GM18909 (cell line): ENCODE measurements around the gene CCDC178.
"Not testable (repeated sequence)": the region's sequence is repeated elsewhere in the genome, so short reads cannot be mapped to it uniquely, and the experiment has no call there.

Source experiments
- ATAC-seq: cut with Tn5 transposase; IDR thresholded peaks from one replicate; pipeline ENCODE4 v1.9.1; 2021; ENCODE audit warnings: mild to moderate bottlenecking; ENCODE audit not compliant: unreplicated experiment, poor library complexity

The CCDC178 gene

DNA sequence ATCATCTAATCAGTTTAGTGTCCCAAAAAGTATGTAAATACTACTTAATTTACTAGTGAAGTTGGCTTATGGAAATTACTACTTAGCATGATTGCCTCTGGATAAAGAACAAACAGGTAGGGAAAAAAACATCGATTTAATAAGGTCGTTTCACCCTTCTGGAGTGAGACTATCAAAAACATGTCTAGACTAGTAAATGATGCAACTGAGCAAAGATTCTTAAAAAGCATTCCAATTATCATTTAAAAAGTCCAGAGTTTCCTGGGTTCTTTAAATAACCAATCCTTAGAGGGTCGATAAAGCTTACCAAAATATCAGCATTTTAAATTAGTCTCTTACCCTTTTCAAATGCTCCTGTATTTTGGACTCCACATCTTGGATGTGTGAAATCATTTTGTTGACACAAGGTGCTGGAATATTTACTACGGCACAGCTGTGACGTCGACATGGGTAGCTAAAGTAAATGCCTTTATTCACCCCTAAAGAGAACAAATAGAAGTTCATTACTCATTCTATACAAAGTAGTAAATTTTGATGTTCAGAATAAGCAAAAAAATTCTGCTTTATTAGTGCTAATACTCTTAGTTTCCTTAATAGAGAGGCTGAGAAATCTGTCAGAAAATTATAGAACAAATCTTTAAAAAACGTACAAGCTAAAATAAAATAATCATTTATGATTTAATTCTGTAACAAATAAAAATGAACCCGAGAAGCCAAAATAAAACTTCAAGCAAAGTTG lies 70.6 kb downstream of the CCDC178 start:
- ATAC-seq, result no peak

DNA sequence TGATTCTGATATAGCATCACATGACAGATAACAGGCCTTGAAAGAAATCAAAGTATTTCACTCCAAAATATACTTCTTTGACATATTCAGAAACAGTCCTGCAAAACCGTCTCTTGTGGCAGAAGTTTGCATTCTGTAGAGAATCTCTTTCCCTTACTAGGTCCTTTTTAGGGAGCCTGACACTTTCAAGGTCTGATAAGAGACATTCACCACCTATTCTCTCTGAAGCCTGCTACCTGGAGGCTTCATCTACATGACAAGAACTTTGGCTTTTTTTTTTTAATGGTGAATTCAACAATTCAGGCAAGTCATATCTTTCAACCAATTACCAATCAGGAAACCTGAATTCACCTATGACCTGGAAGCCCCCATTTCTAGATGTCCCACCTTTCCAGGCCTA lies 83.8 kb downstream of the CCDC178 start:
- no peak for ATAC-seq

DNA sequence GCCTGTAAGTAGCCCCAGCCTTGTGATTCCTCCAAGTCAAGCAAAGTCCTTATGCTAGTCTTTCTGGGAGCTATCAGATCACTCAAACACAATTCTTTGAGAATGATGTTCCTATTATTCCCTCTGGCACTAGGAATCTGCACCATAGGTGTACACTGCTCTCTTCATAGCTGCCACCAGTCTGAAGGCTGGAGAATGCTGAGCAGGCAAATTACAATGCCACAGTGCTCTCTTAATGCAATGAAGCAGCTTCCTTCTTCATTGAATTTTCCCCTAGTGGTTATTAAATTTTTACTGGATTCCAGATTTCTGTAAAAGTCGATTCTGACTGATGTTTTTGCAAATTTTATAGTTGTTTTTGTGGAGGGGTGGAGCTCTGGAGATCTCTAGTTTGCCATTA lies 84.8 kb downstream of the CCDC178 start:
- no peak for ATAC-seq

DNA sequence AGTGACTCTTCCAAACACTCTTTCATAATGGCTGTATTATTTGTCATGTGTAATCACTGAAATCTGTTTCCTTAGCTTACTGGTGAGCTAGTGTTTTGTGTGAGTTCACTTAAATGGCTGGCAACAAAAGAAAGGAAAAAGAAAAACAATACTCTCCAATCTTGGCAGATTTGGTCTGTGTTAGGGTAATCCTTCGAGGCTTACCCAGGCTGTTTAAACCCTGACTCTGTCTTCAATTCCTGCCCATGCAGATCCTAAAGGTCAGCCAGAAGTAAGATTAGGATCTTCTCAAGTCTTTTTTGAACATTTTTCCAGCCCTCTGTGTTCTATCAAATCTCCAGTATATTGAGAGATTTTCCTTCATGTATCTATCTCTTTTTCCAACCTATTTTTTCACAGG lies 85.3 kb downstream of the CCDC178 start:
- ATAC-seq, result no peak

DNA sequence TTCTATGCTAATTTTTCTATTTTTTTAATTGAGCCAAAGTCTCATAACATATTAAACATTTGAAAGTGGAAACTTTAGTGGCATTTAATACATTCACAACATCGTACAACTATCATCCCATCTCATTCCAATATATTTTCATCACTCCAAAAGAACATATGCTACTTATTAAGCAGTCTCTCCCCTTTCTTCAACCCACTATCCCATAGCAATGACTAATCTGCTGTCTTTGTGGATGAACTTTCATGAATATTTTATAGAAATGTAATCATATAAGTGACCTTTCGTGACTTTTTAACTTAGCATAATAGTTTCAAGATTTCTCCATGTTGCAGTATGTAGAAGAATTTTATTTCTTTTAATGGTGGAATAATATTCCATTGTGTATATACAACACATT lies 90.3 kb downstream of the CCDC178 start:
- no peak for ATAC-seq

DNA sequence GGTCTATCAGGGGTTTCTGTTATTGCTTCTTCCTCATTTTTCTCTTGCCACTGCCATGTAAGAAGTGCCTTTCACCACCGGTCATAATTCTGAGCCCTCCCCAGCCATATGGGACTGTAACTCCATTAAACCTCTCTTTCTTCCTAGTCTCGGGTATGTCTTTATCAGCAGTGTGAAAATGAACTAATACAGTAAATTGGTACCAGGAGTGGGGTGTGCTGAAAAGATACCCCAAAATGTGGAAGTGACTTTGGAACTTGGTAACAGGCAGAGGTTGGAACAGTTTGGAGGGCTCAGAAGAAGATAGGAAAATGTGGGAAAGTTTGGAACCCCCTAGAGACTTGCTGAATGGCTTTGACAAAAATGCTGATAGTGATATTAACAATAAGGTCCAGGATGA lies 100.8 kb downstream of the CCDC178 start:
- ATAC-seq, result not testable (repeated sequence)

DNA sequence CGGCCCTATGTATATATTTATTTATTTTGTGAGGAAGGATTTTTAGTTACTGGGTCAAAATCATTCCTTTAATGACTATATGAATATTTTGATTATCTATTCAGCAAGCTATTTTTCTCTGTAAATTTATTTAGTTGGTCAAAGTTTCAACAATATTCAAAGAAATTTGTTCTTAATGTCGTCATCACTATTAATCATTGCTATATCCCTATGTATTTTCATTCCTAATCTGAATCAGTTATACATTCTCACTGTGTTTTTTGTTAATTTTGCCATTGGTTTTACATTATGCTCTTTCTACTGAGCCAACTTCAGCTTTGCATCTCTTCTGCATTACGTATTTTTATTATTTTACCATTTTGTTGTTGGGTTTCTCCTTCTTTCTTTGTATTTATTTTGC lies 105.7 kb downstream of the CCDC178 start:
- no peak for ATAC-seq

DNA sequence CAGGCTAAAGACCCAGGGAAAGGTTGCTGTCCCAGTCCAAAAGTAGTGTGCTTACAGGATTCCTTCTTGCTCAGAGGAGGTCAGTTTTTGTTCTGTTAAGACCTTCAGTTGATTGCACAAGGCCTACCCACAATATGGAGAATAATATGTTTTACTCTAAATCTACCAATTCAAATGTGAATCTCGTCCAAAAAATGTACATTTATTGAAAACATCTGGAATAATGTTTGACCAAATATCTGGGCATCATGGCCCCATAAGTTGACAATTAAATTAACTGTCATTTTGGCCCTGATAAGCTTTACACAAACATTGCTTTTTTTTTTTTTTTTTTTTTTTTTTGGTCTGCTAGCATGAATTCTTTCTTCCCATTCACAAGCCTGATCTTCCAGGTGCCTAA lies 109.8 kb downstream of the CCDC178 start:
- ATAC-seq, result no peak

DNA sequence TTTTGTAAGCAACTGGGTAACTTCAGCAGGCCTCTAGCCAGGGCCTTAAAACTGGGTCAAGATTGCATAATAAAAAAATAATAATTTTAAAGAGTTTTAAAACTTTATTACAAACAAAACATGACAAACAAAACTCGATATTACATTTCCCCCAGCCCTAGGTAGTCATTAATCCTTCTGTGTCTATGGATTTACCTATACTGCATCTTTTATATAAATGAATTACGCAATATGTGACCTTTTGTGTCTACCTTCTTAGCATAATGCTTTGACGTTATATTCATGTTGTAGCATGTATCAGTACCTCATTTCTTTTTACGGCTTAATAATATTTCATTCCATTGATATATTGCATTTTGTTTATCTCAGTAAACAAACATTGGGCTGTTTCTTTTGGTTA lies 113.5 kb downstream of the CCDC178 start:
- no peak for ATAC-seq

DNA sequence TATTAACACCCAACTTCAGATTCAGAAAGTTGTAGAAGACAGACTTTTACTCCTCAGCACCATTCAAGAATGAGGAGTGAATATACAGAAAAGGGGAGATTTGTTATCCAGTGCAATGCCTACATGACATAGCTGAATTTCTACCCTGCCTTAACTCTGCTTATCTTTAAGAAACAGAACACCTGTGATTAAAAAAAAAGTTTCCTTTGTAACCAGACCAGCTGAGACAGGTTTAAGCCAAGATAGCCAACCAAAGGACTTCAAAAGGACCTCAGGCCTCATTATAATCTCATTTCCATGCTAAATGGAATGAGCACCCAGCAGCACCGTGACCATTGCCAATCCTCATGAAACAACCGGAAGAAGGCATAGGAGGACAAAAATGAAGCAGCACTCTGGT lies 122.9 kb downstream of the CCDC178 start:
- no peak for ATAC-seq

DNA sequence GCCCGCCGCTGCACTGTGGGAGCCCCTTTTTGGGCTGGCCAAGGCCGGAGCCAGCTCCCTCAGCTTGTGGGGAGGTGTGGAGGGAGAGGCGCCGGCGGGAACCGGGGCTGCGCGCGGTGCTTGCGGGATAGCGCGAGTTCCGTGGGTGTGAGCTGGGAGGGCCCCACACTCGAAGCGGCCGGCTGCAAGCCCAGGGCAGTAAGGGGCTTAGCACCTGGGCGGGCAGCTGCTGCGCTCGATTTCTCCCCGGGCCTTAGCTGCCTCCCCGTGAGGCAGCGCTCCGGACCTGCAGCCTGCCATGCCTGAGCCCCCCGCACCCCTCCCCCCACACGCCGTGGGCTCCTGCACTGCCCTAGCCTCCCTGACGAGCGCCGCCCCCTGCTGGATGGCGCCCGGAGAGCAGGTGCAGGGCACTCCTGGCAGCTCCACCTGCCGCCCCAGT lies 124.4 kb downstream of the CCDC178 start:
- ATAC-seq, result no peak

DNA sequence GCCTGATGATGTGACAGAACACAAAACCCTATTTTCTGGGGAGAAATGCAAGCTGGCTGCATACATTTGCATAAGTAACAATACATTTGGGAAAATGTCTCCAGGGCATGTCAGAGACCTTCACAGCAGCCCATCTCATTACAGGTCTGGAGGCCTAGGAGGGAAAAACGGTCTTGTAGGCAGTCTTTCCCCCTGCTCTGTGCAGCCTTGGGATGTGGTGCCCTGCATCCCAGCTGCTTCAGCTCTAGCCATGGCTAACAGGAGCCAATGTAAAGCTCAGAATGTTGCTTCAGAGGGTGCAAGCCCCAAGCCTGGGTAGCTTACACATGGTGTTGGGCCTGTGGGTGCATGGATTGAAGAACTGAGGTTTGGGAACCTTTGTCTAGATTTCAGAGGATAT lies 133.0 kb downstream of the CCDC178 start:
- no peak for ATAC-seq

DNA sequence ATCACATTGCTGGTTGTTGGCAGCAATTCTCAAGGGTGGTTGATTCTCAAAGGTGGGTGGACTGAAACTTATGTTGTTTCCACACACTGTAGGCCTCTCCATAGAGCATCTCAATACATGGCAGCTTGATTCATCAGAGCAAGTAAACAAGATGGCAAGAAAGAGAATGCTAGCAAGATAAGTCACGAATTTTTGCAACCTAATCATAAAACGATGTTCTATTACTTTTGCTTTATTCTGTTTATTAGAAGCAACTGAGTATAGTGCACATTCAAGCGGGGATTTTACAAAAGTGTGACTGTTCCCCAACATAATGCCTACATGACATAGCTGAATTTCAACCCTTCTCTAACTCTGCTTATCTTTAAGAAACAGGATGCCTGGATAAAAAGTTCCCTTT lies 136.2 kb downstream of the CCDC178 start:
- ATAC-seq, result no peak

DNA sequence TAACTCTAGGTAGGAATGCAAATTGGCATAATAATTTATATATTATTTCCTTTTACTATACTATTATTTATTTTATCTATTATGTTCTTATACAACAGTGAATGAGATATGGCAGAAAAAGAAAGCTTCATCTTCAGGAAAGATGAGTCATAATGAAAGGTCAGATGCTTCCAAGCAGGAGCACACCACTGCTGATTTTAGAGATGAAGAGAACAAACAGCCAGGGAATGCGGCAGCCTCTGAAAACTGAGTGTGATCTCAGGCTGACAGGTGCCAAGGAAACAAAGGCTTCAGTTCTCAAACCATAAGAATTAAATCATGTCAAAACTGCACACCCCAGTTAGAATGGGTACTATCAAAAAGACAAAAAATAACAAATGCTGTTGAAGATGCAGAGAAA lies 149.0 kb downstream of the CCDC178 start:
- no peak for ATAC-seq

DNA sequence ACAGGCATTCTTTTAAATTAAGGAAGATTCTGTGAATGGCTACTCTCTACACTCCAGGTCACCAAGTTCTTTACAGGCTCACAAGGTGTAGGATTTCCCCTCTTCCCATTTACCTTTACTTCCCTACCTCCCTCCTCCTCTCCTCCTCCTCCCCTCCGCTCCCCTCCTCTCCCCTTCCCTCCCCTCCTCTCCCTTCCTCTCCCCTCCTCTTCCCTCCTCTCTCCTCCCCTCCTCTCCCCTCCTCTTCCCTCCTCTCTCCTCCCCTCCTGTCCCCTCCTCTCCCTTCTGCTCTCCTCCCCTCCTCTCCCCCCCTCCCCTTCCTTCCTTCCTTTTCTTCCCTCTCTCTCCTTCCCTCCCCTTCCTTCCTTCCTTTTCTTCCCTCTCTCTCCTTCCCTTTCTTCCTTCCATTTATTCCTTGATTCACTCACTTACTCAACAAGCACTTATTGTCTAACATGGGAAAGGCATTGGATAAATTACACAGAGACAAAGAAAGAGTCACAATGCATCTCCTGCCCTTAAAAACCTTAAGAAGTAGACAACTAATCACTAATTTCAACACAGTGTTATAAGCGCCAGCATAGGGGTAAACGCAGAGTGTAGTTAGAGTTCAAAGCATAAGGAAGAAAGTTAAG lies 152.3 kb downstream of the CCDC178 start:
- no peak for ATAC-seq

DNA sequence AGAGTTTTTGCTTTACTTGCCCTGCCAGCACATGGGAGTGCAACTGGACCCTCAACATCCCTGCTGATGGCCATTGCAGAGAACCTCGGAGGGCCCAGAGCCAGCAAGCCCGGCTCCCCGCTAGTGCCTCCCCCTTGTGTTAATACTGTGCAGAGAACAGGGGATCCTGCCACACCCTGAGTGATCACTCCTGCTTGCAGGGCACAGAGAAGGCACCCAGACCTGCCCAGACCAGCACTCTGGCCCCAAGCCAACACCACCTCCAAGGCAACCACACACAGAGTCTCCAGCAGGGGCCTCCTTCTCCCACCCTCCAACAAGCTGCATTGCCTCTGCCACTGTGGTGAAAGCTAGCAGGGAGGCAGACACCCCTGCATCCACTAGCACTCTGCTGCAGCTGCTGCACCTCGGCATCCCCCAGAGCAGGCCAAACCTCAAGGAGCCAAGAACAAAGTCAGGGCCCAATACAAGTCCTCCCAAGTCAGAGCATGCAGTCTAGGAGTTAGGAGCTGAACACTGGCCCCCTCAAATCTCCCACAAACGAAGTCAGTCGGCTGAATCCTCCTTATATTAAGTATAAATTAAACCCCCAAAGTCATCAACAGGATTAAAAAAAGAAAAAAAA lies 157.7 kb downstream of the CCDC178 start:
- ATAC-seq, result no peak

DNA sequence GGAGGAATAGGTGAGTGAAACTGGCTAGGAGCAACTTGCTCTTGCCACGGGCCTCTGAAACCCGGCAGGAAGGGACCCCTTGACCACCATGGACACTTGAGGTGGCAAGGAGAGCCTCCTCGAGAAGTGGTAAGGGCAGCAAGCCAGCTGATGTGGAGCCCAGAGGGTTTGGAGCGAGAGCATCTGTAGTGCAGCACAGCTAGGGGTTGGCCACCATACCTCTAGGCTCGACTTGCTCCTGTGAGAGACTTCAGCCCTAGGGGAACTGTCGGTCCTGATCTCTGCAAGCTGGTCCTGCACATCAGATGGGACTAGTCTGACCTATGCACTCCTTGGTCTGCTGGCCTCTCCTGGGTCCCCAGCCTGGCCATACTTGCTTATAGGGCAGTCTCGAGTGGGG lies 158.4 kb downstream of the CCDC178 start:
- ATAC-seq, result no peak

DNA sequence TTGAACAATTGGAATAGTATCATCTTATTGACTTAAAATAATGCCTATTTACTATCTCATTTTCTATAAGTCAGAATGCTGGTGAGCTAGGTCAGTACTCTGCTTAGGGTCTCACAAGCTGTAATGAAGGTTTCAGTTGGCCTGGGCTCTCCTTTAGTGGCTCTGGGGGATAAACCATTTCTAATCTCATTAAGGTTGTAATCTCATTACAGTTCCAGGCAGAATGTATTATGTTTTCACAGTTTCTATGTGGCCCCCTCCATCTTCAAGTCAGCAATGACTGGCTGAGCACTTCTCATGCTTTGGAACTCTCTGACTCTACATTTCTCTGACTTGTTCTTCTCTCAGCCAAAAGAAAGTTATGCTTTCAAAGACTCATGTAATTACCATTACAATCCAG lies 163.1 kb downstream of the CCDC178 start:
- ATAC-seq, result no peak

DNA sequence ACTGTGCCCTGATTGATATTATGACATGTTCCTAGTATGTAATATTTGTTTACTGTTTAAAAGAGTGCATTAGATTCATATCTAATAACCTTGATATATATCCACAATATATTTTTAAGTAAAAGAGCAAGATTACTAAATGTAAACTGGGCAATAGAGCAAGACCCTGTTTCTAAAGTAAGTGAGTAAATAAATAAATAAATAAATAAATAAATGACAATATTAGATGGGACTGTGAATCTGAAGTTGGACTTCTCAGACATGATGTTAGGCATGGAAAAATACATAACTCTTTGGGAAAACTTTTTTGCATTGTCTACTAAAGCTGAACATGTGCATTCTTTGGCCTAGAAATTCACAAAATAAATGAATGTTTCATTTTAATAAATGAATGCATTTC lies 164.7 kb downstream of the CCDC178 start:
- ATAC-seq, result no peak

DNA sequence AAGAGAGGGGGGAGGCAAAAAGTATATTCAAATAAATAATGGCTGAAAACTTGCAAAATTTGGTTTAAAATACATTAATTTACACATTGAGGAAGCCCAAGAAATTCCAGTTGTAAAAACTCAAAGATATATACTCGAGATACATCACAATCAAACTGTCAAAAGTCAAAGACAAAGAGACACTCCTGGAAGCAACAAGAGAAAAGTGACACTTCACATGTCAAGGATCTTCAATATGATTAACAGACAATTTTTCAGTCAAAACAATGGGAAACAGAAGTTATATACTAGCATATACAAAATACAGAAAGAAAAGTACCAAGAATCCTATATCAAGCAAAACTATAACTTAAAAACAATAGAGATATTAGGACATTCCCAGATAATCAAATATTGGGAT lies 170.2 kb downstream of the CCDC178 start:
- no peak for ATAC-seq

DNA sequence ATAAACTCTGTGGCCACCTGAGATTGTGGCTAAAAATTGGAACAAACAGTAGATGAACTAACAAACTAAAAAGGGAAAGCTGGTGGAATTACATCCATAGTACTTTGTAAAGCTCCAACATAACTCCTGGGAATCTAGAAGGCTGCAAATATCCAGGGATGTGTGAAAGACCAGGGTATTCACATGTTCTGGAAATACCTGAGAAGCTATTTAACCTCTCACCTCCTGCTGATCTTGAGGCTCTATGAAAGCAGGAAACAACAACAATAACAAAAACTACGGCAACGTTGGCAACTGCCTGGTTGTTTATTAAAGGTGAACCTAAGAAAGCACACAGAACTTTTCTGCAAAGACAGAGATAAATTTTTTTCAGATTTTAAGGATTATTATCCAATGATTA lies 171.3 kb downstream of the CCDC178 start:
- ATAC-seq, result no peak

DNA sequence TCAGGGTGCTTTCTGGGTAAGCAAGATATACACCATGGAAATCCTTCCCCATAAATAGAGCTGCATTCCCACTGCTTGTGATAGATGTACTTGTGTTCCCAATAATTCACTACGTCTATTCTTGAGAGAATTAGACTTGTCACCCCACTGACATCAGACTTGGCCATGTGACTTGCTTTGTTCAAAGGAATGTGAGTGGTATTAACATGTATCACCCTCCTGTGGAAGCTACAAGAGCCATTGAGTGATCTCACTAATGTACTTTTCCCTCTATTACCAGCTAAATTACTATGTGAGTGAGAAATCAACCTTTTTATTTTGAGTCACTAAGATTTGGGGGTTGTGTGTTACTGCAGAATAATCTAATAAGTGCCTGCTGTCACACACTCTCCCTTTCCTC lies 176.0 kb downstream of the CCDC178 start:
- no peak for ATAC-seq
